ENCODE data around the gene DPP6.

DPP6 gene

DNA sequence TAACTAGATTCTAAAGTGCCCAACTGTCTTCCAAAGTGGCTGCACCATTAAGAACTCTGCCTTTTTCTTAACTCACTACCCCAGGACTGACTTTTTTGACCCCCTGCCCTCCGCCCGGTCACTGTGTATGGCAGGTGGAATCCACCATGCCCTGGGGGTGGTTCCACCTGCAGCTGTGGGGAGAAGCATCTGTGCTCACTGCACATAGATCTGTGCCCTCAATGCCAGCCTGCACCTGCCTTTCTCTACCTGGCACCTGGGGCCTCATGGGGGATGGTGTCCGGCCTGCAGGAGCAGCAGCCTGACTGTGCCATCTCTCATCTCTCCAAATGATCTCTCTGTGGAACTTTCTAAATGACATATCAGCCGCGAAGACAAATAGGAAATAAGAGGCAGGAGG, 597.2 kb downstream of the DPP6 start:
- H3K27ac ChIP-seq (ENCODE audit: insufficient read depth in 1 of 2, low read depth in 1 of 2, low read length in 2 of 2, poor library complexity in 1 of 2, severe bottlenecking in 2 of 2), result no peak overlapping the region
- CTCF ChIA-PET, result no interaction called here
- no peak overlapping the region for H3K4me3 ChIP-seq (ENCODE audit: control insufficient read depth in 1 of 7, extremely low read depth in 1 of 7, insufficient read depth in 4 of 7, low read depth in 2 of 7, low read length in 6 of 7)
- H3K9me3 ChIP-seq (ENCODE audit: control extremely low read depth in 1 of 5, control insufficient read depth in 4 of 5, insufficient read depth in 2 of 5, low read depth in 1 of 5, low read length in 4 of 5), result peaks cover 0 to 11% (median 3%) of the 10 kb centered on the region in 5 experiments
- POLR2A ChIA-PET, result no interaction called here
- DNase-seq, result no peak
- no peaks in the 10 kb centered on the region for H3K27me3 ChIP-seq (replicated peaks in 2 of 5; ENCODE audit: control insufficient read depth in 4 of 5, insufficient read depth in 5 of 5, low read length in 4 of 5)
- WGBS (ENCODE audit: insufficient coverage), result 97% methylated on average over 4 of the region's 5 CpGs
- no peaks in the 10 kb centered on the region for H3K36me3 ChIP-seq (ENCODE audit: control insufficient read depth in 4 of 4, insufficient read depth in 4 of 4, low read length in 3 of 4)
- H3K4me1 ChIP-seq (ENCODE audit: control extremely low read depth in 1 of 4, control insufficient read depth in 4 of 4, insufficient read depth in 4 of 4, low read length in 3 of 4), result no peaks in the 10 kb centered on the region

DNA sequence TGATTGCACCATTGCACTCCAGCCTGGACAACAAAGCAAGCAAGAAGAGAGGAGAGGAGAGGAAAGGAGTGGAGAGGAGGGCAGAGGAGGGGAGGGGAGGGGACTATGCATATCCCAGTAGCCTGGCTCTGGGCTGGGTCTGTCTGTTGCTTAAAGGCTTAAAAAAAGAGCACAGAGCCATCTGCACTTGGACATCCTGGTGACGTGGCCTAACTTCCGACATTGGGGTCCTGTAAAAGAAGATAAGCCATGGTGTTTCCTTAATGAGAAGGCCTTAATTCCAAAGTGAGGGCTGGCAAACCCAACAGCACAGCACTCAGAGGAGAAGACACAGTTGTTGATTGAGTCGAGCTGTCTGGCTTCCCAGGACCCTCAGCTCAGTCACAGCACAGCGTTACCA, 598.1 kb downstream of the DPP6 start:
- DNase-seq, result no peak
- no peaks in the 10 kb centered on the region for H3K27me3 ChIP-seq (replicated peaks in 2 of 5; ENCODE audit: control insufficient read depth in 4 of 5, insufficient read depth in 5 of 5, low read length in 4 of 5)
- peaks cover 0 to 11% (median 3%) of the 10 kb centered on the region in 5 experiments for H3K9me3 ChIP-seq (ENCODE audit: control extremely low read depth in 1 of 5, control insufficient read depth in 4 of 5, insufficient read depth in 2 of 5, low read depth in 1 of 5, low read length in 4 of 5)
- no peaks in the 10 kb centered on the region for H3K36me3 ChIP-seq (ENCODE audit: control insufficient read depth in 4 of 4, insufficient read depth in 4 of 4, low read length in 3 of 4)
- POLR2A ChIA-PET, result no interaction called here
- no peak overlapping the region for H3K4me3 ChIP-seq (ENCODE audit: control insufficient read depth in 1 of 7, extremely low read depth in 1 of 7, insufficient read depth in 4 of 7, low read depth in 2 of 7, low read length in 6 of 7)
- H3K27ac ChIP-seq (ENCODE audit: insufficient read depth in 1 of 2, low read depth in 1 of 2, low read length in 2 of 2, poor library complexity in 1 of 2, severe bottlenecking in 2 of 2), result no peak overlapping the region
- no peaks in the 10 kb centered on the region for H3K4me1 ChIP-seq (ENCODE audit: control extremely low read depth in 1 of 4, control insufficient read depth in 4 of 4, insufficient read depth in 4 of 4, low read length in 3 of 4)
- 59% methylated on average over 4 of the region's 4 CpGs for WGBS (ENCODE audit: insufficient coverage)
- CTCF ChIA-PET, result no interaction called here

GRCh38 chr7:154651501-154651900, 599.3 kb downstream of the DPP6 start:
- Histone ChIP-seq H3K4me1 (ENCODE audit: control extremely low read depth in 1 of 4, control insufficient read depth in 4 of 4, insufficient read depth in 4 of 4, low read length in 3 of 4) (no peaks in the 10 kb centered on the region), H3K4me3 (ENCODE audit: control insufficient read depth in 1 of 7, extremely low read depth in 1 of 7, insufficient read depth in 4 of 7, low read depth in 2 of 7, low read length in 6 of 7) (no peak overlapping the region), H3K9me3 (ENCODE audit: control extremely low read depth in 1 of 5, control insufficient read depth in 4 of 5, insufficient read depth in 2 of 5, low read depth in 1 of 5, low read length in 4 of 5) (peaks cover 0 to 11% (median 3%) of the 10 kb centered on the region in 5 experiments), H3K27ac (ENCODE audit: insufficient read depth in 1 of 2, low read depth in 1 of 2, low read length in 2 of 2, poor library complexity in 1 of 2, severe bottlenecking in 2 of 2) (no peak overlapping the region), H3K36me3 (ENCODE audit: control insufficient read depth in 4 of 4, insufficient read depth in 4 of 4, low read length in 3 of 4) (no peaks in the 10 kb centered on the region), H3K27me3 (replicated peaks in 2 of 5; ENCODE audit: control insufficient read depth in 4 of 5, insufficient read depth in 5 of 5, low read length in 4 of 5) (no peaks in the 10 kb centered on the region)
- DNase-seq, result no peak
- 95% methylated on average over 11 of the region's 13 CpGs for WGBS (ENCODE audit: insufficient coverage)
- CTCF ChIA-PET, result no interaction called here
- POLR2A ChIA-PET, result no interaction called here

- Histone ChIP-seq H3K4me1 (ENCODE audit: control extremely low read depth in 1 of 4, control insufficient read depth in 4 of 4, insufficient read depth in 4 of 4, low read length in 3 of 4) (no peaks in the 10 kb centered on the region), H3K27ac (ENCODE audit: insufficient read depth in 1 of 2, low read depth in 1 of 2, low read length in 2 of 2, poor library complexity in 1 of 2, severe bottlenecking in 2 of 2) (no peak overlapping the region), H3K36me3 (ENCODE audit: control insufficient read depth in 4 of 4, insufficient read depth in 4 of 4, low read length in 3 of 4) (no peaks in the 10 kb centered on the region), H3K4me3 (ENCODE audit: control insufficient read depth in 1 of 7, extremely low read depth in 1 of 7, insufficient read depth in 4 of 7, low read depth in 2 of 7, low read length in 6 of 7) (no peak overlapping the region), H3K9me3 (ENCODE audit: control extremely low read depth in 1 of 5, control insufficient read depth in 4 of 5, insufficient read depth in 2 of 5, low read depth in 1 of 5, low read length in 4 of 5) (peaks cover 0 to 11% (median 3%) of the 10 kb centered on the region in 5 experiments), H3K27me3 (replicated peaks in 2 of 5; ENCODE audit: control insufficient read depth in 4 of 5, insufficient read depth in 5 of 5, low read length in 4 of 5) (no peaks in the 10 kb centered on the region)
- no peak for DNase-seq
- WGBS (ENCODE audit: insufficient coverage), result 91% methylated on average over 7 of the region's 9 CpGs
- ChIA-PET CTCF (no interaction called here), POLR2A (interaction anchor here (0.7 kb wide), 1 partner anchor 34 kb away, joined by 3 read pairs; no protein-coding TSS in a partner anchor)
Measured at GRCh38 chr7:154652564-154652963, 600.4 kb downstream of the DPP6 start.

GRCh38 chr7:154653281-154653680, 601.1 kb downstream of the DPP6 start:
- H3K4me3 ChIP-seq (ENCODE audit: control insufficient read depth in 1 of 7, extremely low read depth in 1 of 7, insufficient read depth in 4 of 7, low read depth in 2 of 7, low read length in 6 of 7), result no peak overlapping the region
- H3K27ac ChIP-seq (ENCODE audit: insufficient read depth in 1 of 2, low read depth in 1 of 2, low read length in 2 of 2, poor library complexity in 1 of 2, severe bottlenecking in 2 of 2), result no peak overlapping the region
- H3K4me1 ChIP-seq (ENCODE audit: control extremely low read depth in 1 of 4, control insufficient read depth in 4 of 4, insufficient read depth in 4 of 4, low read length in 3 of 4), result no peaks in the 10 kb centered on the region
- 100% methylated on average over 1 of the region's 1 CpG for WGBS (ENCODE audit: insufficient coverage)
- H3K36me3 ChIP-seq (ENCODE audit: control insufficient read depth in 4 of 4, insufficient read depth in 4 of 4, low read length in 3 of 4), result no peaks in the 10 kb centered on the region
- CTCF ChIA-PET, result no interaction called here
- H3K27me3 ChIP-seq (replicated peaks in 2 of 5; ENCODE audit: control insufficient read depth in 4 of 5, insufficient read depth in 5 of 5, low read length in 4 of 5), result no peaks in the 10 kb centered on the region
- POLR2A ChIA-PET, result interaction anchor here (0.7 kb wide), 1 partner anchor 33 kb away, joined by 3 read pairs; no protein-coding TSS in a partner anchor
- peaks cover 0 to 10% (median 3%) of the 10 kb centered on the region in 5 experiments for H3K9me3 ChIP-seq (ENCODE audit: control extremely low read depth in 1 of 5, control insufficient read depth in 4 of 5, insufficient read depth in 2 of 5, low read depth in 1 of 5, low read length in 4 of 5)
- no peak for DNase-seq

DNA sequence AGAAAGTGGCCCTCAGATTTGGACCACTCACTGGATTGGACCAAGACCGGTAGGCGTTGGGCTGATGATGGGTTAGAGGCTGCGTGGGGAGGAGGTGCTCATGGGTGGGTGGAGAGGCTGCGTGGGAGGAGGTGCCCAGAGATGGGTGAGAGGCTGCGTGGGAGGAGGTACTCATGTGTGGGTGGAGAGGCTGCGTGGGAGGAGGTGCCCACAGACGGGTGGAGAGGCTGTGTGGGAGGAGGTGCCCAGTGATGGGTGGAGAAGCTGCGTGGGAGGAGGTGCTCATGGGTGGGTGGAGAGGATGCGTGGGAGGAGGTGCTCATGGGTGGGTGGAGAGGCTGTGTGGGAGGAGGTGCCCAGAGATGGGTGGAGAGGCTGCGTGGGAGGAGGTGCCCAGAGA, 604.4 kb downstream of the DPP6 start:
- no peak overlapping the region for H3K4me3 ChIP-seq (ENCODE audit: control insufficient read depth in 1 of 7, extremely low read depth in 1 of 7, insufficient read depth in 4 of 7, low read depth in 2 of 7, low read length in 6 of 7)
- H3K4me1 ChIP-seq (ENCODE audit: control extremely low read depth in 1 of 4, control insufficient read depth in 4 of 4, insufficient read depth in 4 of 4, low read length in 3 of 4), result no peaks in the 10 kb centered on the region
- WGBS (ENCODE audit: insufficient coverage), result 90% methylated on average over 2 of the region's 10 CpGs
- peaks cover 0 to 9% (median 0%) of the 10 kb centered on the region in 5 experiments for H3K9me3 ChIP-seq (ENCODE audit: control extremely low read depth in 1 of 5, control insufficient read depth in 4 of 5, insufficient read depth in 2 of 5, low read depth in 1 of 5, low read length in 4 of 5)
- no peaks in the 10 kb centered on the region for H3K27me3 ChIP-seq (replicated peaks in 2 of 5; ENCODE audit: control insufficient read depth in 4 of 5, insufficient read depth in 5 of 5, low read length in 4 of 5)
- CTCF ChIA-PET, result no interaction called here
- no peaks in the 10 kb centered on the region for H3K36me3 ChIP-seq (ENCODE audit: control insufficient read depth in 4 of 4, insufficient read depth in 4 of 4, low read length in 3 of 4)
- no peak overlapping the region for H3K27ac ChIP-seq (ENCODE audit: insufficient read depth in 1 of 2, low read depth in 1 of 2, low read length in 2 of 2, poor library complexity in 1 of 2, severe bottlenecking in 2 of 2)
- no peak for DNase-seq
- POLR2A ChIA-PET, result no interaction called here

- CTCF ChIA-PET, result no interaction called here
- H3K4me3 ChIP-seq (ENCODE audit: control insufficient read depth in 1 of 7, extremely low read depth in 1 of 7, insufficient read depth in 4 of 7, low read depth in 2 of 7, low read length in 6 of 7), result no peak overlapping the region
- H3K9me3 ChIP-seq (ENCODE audit: control extremely low read depth in 1 of 5, control insufficient read depth in 4 of 5, insufficient read depth in 2 of 5, low read depth in 1 of 5, low read length in 4 of 5), result peaks cover 1 to 10% (median 6%) of the 10 kb centered on the region in 5 experiments
- no peak for DNase-seq
- no peaks in the 10 kb centered on the region for H3K36me3 ChIP-seq (ENCODE audit: control insufficient read depth in 4 of 4, insufficient read depth in 4 of 4, low read length in 3 of 4)
- no CpG with 5 or more reads among the region's 1 CpG for WGBS (ENCODE audit: insufficient coverage)
- H3K27ac ChIP-seq (ENCODE audit: insufficient read depth in 1 of 2, low read depth in 1 of 2, low read length in 2 of 2, poor library complexity in 1 of 2, severe bottlenecking in 2 of 2), result no peak overlapping the region
- no peaks in the 10 kb centered on the region for H3K4me1 ChIP-seq (ENCODE audit: control extremely low read depth in 1 of 4, control insufficient read depth in 4 of 4, insufficient read depth in 4 of 4, low read length in 3 of 4)
- POLR2A ChIA-PET, result no interaction called here
- H3K27me3 ChIP-seq (replicated peaks in 2 of 5; ENCODE audit: control insufficient read depth in 4 of 5, insufficient read depth in 5 of 5, low read length in 4 of 5), result no peaks in the 10 kb centered on the region
Measured at GRCh38 chr7:154666768-154667167, 614.6 kb downstream of the DPP6 start.
